Stimulated activated CD8-positive, alpha-beta memory T cell treated with anti-CD3 and anti-CD28 coated beads, Interleukin-7, amount 100 ng/mL, for 24 hours (primary cell): Measurements from ENCODE around the gene CYP2C8.
"Not testable (repeated sequence)": the region's sequence is repeated elsewhere in the genome, so short reads cannot be mapped to it uniquely, and the experiment has no call there.

Experiments used
- DNase-seq: peaks from one replicate; pipeline ENCODE4 v3.0.0-alpha.2; 2020; ENCODE audit warnings: low read depth

The CYP2C8 gene

GRCh38 chr10:95069286-95069685, at the start of gene CYP2C8:
TSS of gene CYP2C8 (minus strand) at chr10:95069497. CDS start at chr10:95069402, 95 bp downstream.
- DNase-seq, result no peak

DNA sequence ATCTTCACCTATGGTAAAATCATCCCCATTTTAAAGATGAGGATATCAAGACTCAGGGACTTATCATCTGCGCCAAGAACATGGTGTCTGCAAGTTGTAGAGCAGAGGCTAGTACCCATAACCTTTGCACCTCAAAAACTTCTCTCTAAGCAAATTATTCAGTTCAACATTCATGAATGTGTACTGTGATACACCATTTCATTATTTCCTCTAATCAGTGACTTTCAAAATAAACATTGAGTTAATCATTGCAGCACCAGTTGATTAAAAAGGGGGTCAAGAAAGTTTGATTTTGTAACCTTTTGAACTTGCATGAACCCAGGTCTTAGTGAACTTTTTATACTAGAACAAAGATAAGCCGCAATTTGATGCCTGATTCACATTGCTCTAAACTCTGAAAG, 47.6 kb upstream of the CYP2C8 start:
- no peak for DNase-seq

DNA sequence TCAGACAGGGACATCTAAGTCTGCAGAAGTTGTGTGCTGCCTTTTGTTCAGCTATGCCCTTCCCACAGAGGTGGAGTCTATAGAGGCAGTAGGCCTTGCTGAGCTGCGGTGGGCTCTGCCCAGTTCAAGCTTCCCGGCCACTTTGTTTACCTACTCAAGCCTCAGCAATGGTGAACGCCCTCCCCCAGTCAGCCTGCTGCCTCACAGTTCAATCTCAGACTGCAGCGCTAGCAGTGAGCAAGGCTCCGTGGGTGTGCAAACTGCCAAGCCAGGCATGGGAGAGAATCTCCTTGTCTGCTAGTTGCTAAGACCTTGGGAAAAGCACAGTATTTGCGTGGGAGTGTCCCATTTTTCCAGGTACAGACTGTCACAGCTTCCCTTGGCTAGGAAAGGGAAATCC, 41.5 kb upstream of the CYP2C8 start:
- not testable (repeated sequence) for DNase-seq

GRCh38 chr10:95097805-95098204, 28.5 kb upstream of the CYP2C8 start:
- no peak for DNase-seq

GRCh38 chr10:95096143-95096542, 26.8 kb upstream of the CYP2C8 start:
- no peak for DNase-seq

DNA sequence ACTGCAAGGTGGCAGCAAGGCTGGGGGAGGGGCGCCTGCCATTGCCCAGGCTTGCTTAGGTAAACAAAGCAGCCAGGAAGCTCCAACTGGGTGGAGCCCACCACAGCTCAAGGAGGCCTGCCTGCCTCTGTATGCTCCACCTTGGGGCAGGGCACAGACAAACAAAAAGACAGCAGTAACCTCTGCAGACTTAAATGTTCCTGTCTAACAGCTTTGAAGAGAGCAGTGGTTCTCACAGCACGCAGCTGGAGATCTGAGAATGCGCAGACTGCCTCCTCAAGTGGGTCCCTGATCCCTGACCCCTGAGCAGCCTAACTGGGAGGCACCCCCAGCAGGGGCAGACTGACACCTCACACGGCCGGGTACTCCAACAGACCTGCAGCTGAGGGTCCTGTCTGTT, 10.3 kb upstream of the CYP2C8 start:
- not testable (repeated sequence) for DNase-seq

DNA sequence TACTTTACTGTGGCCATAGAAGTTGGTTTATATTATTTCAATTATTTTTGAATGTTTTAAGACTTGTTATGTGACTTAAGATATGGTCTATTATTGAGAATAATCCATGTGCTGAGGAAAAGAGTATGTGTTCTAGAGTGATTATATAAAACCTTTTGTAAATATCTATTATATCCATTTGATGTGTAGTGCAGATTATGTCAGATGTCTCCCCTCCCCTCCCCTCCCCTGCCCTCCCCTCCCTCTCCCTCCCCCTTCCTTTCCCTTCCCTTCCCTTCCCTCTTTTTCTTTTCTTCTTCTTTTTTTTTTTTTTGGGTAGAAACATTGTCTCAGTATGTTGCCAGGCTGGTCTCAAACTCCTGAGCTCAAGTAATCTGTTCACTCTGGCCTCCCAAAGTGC, 8.3 kb upstream of the CYP2C8 start:
- DNase-seq, result no peak

DNA sequence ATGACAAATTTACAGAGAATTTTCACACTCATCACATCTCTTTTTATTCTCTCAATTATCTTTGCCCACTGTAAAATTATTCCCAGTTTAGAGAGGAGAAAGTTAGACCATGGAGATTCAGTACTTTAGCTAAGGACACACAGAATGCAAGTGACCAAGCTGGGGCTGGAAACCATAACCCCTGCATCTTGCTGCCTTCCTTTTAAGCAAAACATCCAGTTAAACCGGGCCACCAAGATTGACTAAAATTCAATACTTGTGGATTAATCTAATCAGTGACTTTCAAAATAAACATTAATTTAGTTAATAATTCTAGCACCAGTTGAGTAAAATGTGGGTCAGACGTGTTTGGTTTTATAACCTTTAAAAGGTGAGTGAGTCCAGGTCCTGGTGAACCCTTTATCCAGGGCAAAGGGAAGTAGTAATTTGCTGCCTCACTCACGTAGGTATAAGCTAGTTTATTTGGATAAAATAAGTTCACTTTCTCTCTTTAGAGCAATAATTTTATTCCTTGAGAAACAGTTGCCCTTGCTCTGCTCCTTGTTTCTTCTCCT, 1.9 kb upstream of the CYP2C8 start:
- no peak for DNase-seq

DNA sequence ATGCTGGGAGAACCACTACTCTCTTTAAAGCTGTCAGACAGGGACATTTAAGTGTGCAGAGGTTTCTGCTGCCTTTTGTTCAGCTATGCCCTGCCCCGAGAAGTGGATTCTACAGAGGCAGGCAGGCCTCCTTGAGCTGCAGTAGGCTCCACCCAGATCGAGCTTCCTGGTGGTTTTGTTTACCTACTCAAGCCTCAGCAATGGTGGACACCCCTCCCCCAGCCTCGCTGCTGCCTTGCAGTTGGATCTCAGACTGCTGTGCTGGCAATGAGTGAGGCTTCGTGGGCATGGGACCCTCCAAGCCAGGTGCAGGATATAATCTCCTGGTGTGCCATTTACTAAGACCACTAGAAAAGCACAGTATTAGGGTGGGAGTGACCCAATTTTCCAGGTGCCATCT, 5.2 kb downstream of the CYP2C8 start:
- DNase-seq, result not testable (repeated sequence)

DNA sequence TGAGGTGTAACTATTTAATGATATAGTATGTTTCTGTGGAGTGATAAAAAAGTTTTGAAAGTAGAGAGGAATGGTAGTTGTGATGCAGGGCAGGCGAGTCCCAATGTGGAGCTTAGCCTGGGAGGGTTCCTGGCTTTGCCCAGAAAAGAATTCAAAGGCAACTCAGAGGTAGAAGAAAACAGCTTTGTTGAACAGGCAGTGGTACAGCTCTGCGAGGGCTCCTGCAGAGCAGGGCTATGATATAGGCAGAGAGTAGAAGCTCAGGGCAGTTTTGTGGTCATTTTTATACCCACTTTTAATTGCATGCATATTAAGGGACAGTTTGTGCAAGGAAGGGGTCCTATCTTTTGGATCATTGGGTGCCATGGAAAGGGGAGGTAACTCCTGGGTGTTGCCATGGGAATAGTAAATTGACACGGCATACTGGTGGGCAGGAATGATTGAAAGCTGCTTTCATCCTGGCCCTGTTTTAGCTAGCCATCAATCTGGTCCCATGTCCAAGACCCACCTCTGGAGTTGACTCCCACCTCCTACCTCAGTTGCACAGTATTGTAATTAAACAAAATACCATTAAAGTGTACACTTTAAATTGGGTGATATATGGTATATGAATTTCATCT, 12.4 kb downstream of the CYP2C8 start:
- DNase-seq, result no peak

GRCh38 chr10:95049919-95050318, 19.4 kb downstream of the CYP2C8 start:
- no peak for DNase-seq

GRCh38 chr10:95048206-95048605, 21.1 kb downstream of the CYP2C8 start:
- DNase-seq, result no peak

DNA sequence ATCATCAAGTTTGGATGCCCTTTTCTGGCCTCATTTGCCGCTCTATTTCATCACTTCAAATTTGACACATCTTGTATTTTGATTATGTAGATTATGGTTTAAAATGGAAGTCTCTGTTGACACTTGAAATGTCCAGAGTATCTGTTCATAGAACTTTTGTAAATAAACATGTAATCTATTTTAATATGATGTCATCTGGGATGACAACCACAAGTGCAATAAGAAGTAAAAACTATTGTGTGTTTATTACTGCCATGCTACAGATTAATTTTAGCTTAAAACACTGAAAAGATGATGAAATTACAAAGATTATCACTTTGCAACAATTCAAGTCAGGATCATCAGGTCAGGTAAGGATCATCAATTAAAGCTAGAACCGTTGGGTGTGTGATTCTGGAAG, 30.0 kb downstream of the CYP2C8 start:
- DNase-seq, result no peak

DNA sequence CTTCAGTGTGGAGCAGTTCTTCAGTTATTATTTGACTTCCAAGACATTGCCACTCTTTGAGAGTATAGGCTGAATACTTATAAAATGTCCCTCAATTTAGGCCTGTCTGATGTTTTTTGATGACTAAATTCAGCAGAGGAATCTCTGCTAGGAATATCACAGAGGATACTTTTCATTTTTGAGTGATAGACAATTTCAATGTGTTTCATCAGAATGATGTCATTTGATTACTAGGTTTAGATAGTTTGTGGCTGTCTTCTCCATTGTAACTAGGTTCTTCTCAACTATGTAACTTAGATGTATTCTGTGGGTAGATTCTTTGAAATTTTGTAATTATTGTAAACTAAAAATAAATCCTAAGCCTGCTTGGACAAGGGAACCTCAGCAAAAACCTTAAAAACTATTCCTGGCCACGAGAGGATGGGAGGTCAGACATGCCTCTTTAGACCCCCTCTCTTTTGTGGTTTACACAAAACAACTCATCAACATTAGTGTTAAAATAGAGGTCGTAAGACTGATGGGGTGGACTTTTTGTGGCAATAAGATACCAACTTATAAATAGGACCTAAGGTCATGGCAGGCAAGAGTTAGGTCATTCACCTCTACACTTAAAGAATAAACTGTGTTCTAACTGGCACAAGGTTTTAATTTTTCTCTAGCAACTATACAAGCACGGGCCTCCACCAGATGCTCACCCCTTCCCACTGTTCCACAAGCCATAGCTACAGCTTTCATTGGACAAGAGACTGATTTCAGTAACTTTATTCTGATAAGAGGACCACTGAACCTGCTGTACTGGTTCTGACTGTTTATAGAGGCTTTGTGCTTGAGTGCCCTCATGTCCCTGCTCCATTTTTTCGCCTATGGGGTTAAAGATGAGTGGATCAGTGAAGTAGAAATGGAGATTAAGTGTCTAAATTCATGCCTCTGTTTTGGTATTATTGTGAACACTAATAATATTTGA, 33.7 kb downstream of the CYP2C8 start:
- no peak for DNase-seq

DNA sequence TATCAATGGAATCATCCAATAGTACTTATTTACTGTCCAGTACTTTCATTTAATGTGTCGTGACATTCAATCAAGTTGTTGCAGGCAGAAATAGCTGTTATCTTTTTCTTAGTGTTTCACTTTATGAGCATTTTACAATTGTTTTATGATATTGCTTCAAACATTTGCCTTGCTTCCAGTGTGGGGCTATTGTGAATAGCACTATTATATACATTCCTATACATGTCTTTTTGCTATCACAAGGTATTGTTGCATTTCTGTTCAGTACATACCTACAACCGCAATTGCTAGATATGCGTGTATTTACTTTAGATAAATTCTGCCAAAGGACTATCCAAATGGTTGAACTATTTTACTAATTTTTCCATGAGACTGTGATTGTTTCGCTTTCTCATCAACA, 34.9 kb downstream of the CYP2C8 start:
- no peak for DNase-seq

DNA sequence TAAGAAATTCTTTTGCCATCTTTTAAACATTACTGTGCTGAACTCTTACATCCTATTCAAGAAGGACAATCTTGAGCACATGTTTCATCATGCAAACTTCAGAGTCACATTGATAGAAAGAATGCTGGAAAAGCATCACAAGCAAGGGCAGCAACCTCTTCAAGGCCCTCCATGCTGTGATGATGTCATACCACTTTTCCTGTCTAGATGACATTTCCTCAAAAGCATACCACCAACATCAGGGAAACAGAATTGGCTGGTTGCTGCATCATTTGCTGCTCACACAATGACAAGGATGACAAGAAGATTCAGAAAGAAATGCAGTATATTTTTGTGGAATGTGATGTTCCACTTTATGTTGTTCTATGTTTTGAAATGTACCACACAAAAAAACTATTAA, 37.6 kb downstream of the CYP2C8 start:
- DNase-seq, result no peak

DNA sequence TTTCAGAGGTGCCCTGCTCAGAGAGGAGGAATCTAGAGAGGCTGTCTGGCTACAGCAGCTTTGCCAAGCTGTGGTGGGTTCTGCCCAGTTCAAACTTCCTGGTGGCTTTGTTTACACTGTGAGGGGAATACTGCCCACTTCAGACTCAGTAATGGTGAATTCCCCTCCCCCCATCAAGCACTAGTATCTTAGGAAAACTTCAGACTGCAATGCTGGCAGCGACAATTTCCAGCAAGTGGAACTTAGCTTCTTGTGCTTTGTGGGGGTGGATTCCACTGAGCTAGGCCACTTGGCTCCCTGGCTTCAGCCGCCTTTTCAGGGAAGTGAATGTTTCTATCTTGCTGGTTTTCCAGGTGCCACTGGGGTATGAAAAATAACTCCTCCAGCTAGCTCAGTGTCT, 42.8 kb downstream of the CYP2C8 start:
- DNase-seq, result no peak

GRCh38 chr10:94997741-94998174, 71.5 kb downstream of the CYP2C8 start:
- no peak for DNase-seq

DNA sequence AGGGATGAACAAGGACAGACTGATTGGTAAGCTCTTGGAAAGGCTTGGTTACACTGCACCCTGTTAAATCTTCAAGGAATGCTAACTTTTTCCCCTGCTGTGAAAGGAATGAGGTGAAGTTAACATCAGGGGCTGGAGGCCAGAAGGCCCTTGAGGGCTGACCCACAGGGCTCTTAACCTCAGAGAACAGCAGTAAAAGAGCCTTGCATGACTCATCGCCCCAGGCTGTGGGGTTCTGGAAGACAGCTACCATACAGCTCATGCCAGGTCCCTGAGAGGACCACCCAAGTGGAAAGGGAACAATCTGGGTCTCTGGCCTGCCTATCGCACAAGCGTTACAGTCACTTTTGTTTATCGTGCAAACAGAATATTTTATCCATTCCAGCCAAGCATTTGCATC, 76.5 kb downstream of the CYP2C8 start:
- no peak for DNase-seq

DNA sequence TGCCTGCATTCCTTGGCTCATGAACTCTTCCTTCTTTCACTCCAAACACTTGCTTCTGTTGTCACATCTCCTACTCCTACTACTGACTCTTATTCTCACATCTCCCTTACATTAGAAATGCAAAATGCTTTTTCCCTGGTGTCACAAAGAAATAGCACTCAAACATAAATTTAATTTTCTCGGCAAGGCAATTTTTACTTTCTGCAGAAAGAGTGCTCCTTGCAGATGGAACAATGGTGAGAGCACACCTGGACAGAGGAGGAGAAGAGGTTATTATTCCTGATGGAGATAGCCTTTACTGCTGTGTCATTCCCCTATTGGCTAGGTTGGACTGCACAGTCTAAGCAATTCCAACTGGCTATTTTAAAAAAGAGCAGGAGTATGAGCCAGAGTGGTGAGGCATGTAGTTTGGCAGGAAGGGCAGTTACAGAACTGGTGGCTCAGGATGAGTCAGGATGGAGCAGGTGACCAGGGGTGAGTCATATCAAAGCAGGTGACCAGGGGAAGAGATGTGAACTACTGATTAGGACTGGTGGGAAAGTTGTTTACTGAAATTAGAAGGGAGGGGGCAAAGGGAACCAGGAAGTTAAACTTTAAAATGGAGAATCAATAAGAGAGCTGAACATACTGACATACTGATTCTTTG, 77.9 kb downstream of the CYP2C8 start:
- no peak for DNase-seq

DNA sequence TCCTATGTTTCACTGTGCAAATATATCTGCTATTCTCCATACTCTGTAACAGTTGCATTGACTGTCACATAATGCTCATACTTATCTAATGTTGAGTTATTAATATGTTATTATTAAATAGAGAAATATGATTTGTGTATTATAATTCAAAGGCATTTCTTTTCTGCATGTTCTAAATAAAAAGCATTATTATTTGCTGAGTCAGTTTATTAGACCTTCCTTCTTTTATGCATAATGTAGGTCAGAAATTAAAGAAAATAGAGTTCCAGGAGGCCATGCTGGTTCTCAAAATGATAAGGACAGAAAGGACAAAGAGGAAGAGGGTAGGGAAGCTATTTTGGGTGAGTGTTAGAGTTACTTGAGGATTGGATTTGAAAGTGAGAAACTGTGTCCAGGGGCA, 80.1 kb downstream of the CYP2C8 start:
- DNase-seq, result no peak
